Measurements from ENCODE around the gene CAMSAP2. TPM values are rescaled to one million over a fixed set of nuclear protein-coding genes. Genes with fewer than 3 reads are reported as not detected.
A peak's percentile ranks its signal among the peaks of the same experiment; 100 is the strongest.

The CAMSAP2 gene
- polyA plus RNA-seq, 2 of the 4 experiments (the other 2 are of a cell fraction), result 17.3 to 28.5 TPM

GRCh38 chr1:200900877-200901276 lies 162.2 kb downstream of the CAMSAP2 start:
- 96% methylated on average over 17 of the region's 17 CpGs for WGBS (ENCODE audit: missing lambda C conversion rate)
- ATAC-seq, result no peak
- H3K27ac ChIP-seq, result peak overlapping the region; percentile 100
- H3K4me1 ChIP-seq, result peaks cover 95% of the 10 kb centered on the region
- H3K4me2 ChIP-seq, result no peak overlapping the region
- ChIA-PET CTCF (interaction anchor here (0.5 to 2.4 kb wide), 7 partner anchors 10 to 287 kb away, joined by 3 to 8 read pairs (median 3); no protein-coding TSS in a partner anchor), POLR2A (no interaction called here)
- TF ChIP-seq POLR2AphosphoS2 (conservative IDR thresholded peaks at IDR 0.05; ENCODE audit: low read length), result no peak
- no peak for TF ChIP-seq KDM5A (IDR thresholded peaks at IDR 0.05)
- TF ChIP-seq CHD2 (IDR thresholded peaks at IDR 0.05; ENCODE audit: low read length, partially characterized antibody), result no peak
- no peak for DNase-seq (ENCODE audit: low read depth in 1 of 2, low spot score in 1 of 2)
- FAIRE-seq, result no peak
- H3K9me3 ChIP-seq, result no peaks in the 10 kb centered on the region
- H3K4me3 ChIP-seq, result no peak overlapping the region

GRCh38 chr1:200901350-200901749 lies 162.7 kb downstream of the CAMSAP2 start:
- no peak for TF ChIP-seq RARB (CRISPR knock-in tag; IDR thresholded peaks at IDR 0.05)
- no peak for TF ChIP-seq E2F6 (IDR thresholded peaks at IDR 0.05; ENCODE audit: borderline replicate concordance, low read depth)
- TF ChIP-seq RCOR1 (IDR thresholded peaks at IDR 0.05; ENCODE audit: low read depth, low read length), result no peak
- TF ChIP-seq POLR2AphosphoS2 (conservative IDR thresholded peaks at IDR 0.05; ENCODE audit: low read length), result no peak
- TF ChIP-seq EP300 (IDR thresholded peaks at IDR 0.05), result no peak
- CTCF ChIA-PET, result interaction anchor here (0.5 to 2.4 kb wide), 7 partner anchors 9 to 288 kb away, joined by 3 to 11 read pairs (median 3); no protein-coding TSS in a partner anchor

GRCh38 chr1:200901796-200902444 lies 163.2 kb downstream of the CAMSAP2 start:
- Histone ChIP-seq H3K4me1 (peaks cover 99% of the 10 kb centered on the region), H3K4me2 (no peak overlapping the region), H3K4me3 (no peak overlapping the region), H3K27ac (peak overlapping the region; percentile 44 to 100; a peak in 5 of 6 replicates), H3K9me3 (no peaks in the 10 kb centered on the region)
- 86% methylated on average over 8 of the region's 8 CpGs for WGBS (ENCODE audit: missing lambda C conversion rate)
- no peak for FAIRE-seq
- ATAC-seq, result no peak
- no peak for TF ChIP-seq GATA3 (IDR thresholded peaks at IDR 0.05; ENCODE audit: borderline replicate concordance)
- TF ChIP-seq CTCF (IDR thresholded peaks at IDR 0.05), result no peak
- TF ChIP-seq FOSL2 (IDR thresholded peaks at IDR 0.05), result no peak
- TF ChIP-seq FOSL2 (CRISPR knock-in tag; IDR thresholded peaks at IDR 0.05), result no peak
- TF ChIP-seq HES2 (IDR thresholded peaks at IDR 0.05), result no peak
- no peak for TF ChIP-seq HMGXB4 (CRISPR knock-in tag; IDR thresholded peaks at IDR 0.05; ENCODE audit: borderline replicate concordance)
- TF ChIP-seq E2F6 (IDR thresholded peaks at IDR 0.05; ENCODE audit: borderline replicate concordance, low read depth), result no peak
- no peak for TF ChIP-seq RARB (CRISPR knock-in tag; IDR thresholded peaks at IDR 0.05)
- no peak for TF ChIP-seq EHMT2 (IDR thresholded peaks at IDR 0.05; ENCODE audit: low read depth)
- no peak for TF ChIP-seq CBX8 (IDR thresholded peaks at IDR 0.05)
- no peak for TF ChIP-seq NFE2L2 (conservative IDR thresholded peaks at IDR 0.05; ENCODE audit: low read length)
- no peak for TF ChIP-seq EHF (CRISPR knock-in tag; IDR thresholded peaks at IDR 0.05)
- TF ChIP-seq RCOR1 (IDR thresholded peaks at IDR 0.05; ENCODE audit: low read depth, low read length), result no peak
- TF ChIP-seq HOXA7 (CRISPR knock-in tag; IDR thresholded peaks at IDR 0.05), result no peak
- no peak for TF ChIP-seq SREBF2 (IDR thresholded peaks at IDR 0.05)
- TF ChIP-seq MAZ (IDR thresholded peaks at IDR 0.05; ENCODE audit: borderline replicate concordance, low read depth, low read length), result no peak
- TF ChIP-seq BCL3 (IDR thresholded peaks at IDR 0.05), result no peak
- no peak for TF ChIP-seq CEBPB (IDR thresholded peaks at IDR 0.05)
- no peak for TF ChIP-seq FOXS1 (CRISPR knock-in tag; IDR thresholded peaks at IDR 0.05)
- TF ChIP-seq MAFK (IDR thresholded peaks at IDR 0.05; ENCODE audit: partially characterized antibody), result no peak
- no peak for TF ChIP-seq JUNB (IDR thresholded peaks at IDR 0.05)
- no peak for DNase-seq (ENCODE audit: low read depth in 1 of 2, low spot score in 1 of 2)
- CTCF ChIA-PET, result interaction anchor here (0.8 to 2.4 kb wide), 6 partner anchors 9 to 78 kb away, joined by 3 to 11 read pairs (median 6); no protein-coding TSS in a partner anchor
- POLR2A ChIA-PET, result no interaction called here

More at GRCh38 chr1:200901350-200901749, 162.7 kb downstream of the CAMSAP2 start:
- no peak overlapping the region for H3K4me3 ChIP-seq
- FAIRE-seq (no peak), ATAC-seq (no peak), DNase-seq (ENCODE audit: low read depth in 1 of 2, low spot score in 1 of 2) (no peak)
- POLR2A ChIA-PET, result no interaction called here
- 93% methylated on average over 5 of the region's 5 CpGs for WGBS (ENCODE audit: missing lambda C conversion rate)
- peaks cover 95% of the 10 kb centered on the region for H3K4me1 ChIP-seq
- H3K9me3 ChIP-seq, result no peaks in the 10 kb centered on the region
- H3K27ac ChIP-seq, result peak overlapping the region; percentile 44 to 100; a peak in 5 of 6 replicates
- no peak overlapping the region for H3K4me2 ChIP-seq

Measured in A549 (cell line).